Mesenchymal stem cell (in vitro differentiated cells and primary cell): ENCODE results near the gene CXXC5.

Experiments
- DNase-seq: peaks from one replicate; pipeline ENCODE4 v3.0.0-alpha.2; 2013
- H2AFZ ChIP-seq: one replicate; pipeline ENCODE4 v1.6.1; 2013; ENCODE audit warnings: low read depth, mild to moderate bottlenecking, control low read depth, inconsistent platforms, low read length, moderate library complexity
- H2AK5ac ChIP-seq: 2 replicates; pipeline ENCODE4 v1.6.1; 2013; ENCODE audit warnings: low read length, moderate library complexity, mild to moderate bottlenecking, inconsistent platforms; ENCODE audit not compliant: severe bottlenecking
- H2BK120ac ChIP-seq: one replicate; pipeline ENCODE4 v1.6.1; 2013; ENCODE audit warnings: low read depth, mild to moderate bottlenecking, inconsistent platforms, low read length, moderate library complexity
- H2BK12ac ChIP-seq, 2 experiments: one replicate each; pipeline ENCODE4 v1.6.1; 2013; ENCODE audit warnings: inconsistent platforms in 2 of 2, low read length in 2 of 2, mild to moderate bottlenecking in 2 of 2, moderate library complexity in 2 of 2, control low read depth in 1 of 2
- H2BK15ac ChIP-seq: one replicate; pipeline ENCODE4 v1.6.1; 2013; ENCODE audit warnings: mild to moderate bottlenecking, low read depth, inconsistent platforms; ENCODE audit not compliant: poor library complexity, severe bottlenecking
- H2BK5ac ChIP-seq: 2 replicates; pipeline ENCODE4 v1.6.1; 2013; ENCODE audit warnings: low read depth, mild to moderate bottlenecking, low read length, control low read depth, inconsistent platforms; ENCODE audit not compliant: poor library complexity, severe bottlenecking
- H3K14ac ChIP-seq, 2 experiments: one replicate each; pipeline ENCODE4 v1.6.1; 2013; ENCODE audit warnings: inconsistent platforms in 2 of 2, low read length in 2 of 2, control low read depth in 1 of 2, mild to moderate bottlenecking in 1 of 2, moderate library complexity in 1 of 2
- H3K18ac ChIP-seq, 2 experiments: one replicate each; pipeline ENCODE4 v1.6.1; 2013; ENCODE audit warnings: inconsistent platforms in 2 of 2, low read length in 2 of 2, control low read depth in 1 of 2, low read depth in 1 of 2, mild to moderate bottlenecking in 1 of 2
- H3K23ac ChIP-seq, 2 experiments: one replicate each; pipeline ENCODE4 v1.6.1; 2013; ENCODE audit warnings: inconsistent platforms in 2 of 2, low read length in 2 of 2, mild to moderate bottlenecking in 2 of 2, moderate library complexity in 2 of 2, control low read depth in 1 of 2
- H3K27ac ChIP-seq: 2 replicates; pipeline ENCODE4 v1.5.1; 2013; ENCODE audit warnings: mild to moderate bottlenecking, moderate library complexity, low read length, control low read depth, inconsistent platforms; ENCODE audit not compliant: poor library complexity, severe bottlenecking
- H3K27me3 ChIP-seq, 2 experiments: 2 replicates each; pipeline versions ENCODE4 v1.6.1 to v1.7.0; 2013; ENCODE audit warnings: low read length in 2 of 2, mild to moderate bottlenecking in 2 of 2, moderate library complexity in 2 of 2, control low read depth in 1 of 2, inconsistent platforms in 1 of 2; ENCODE audit not compliant: control insufficient read depth in 1 of 2, insufficient read depth in 1 of 2
- H3K36me3 ChIP-seq, 2 experiments: 2 replicates each; pipeline versions ENCODE4 v1.6.1 to v1.7.0; 2013; ENCODE audit warnings: low read length in 2 of 2, control low read depth in 1 of 2, inconsistent platforms in 1 of 2, low read depth in 1 of 2, mild to moderate bottlenecking in 1 of 2; ENCODE audit not compliant: insufficient read depth in 2 of 2, control insufficient read depth in 1 of 2
- H3K4ac ChIP-seq, 2 experiments: one replicate each; pipeline ENCODE4 v1.6.1; 2013; ENCODE audit warnings: inconsistent platforms in 2 of 2, low read length in 2 of 2, mild to moderate bottlenecking in 2 of 2, moderate library complexity in 2 of 2, control low read depth in 1 of 2, low read depth in 1 of 2
- H3K4me1 ChIP-seq: 2 replicates; pipeline ENCODE4 v1.6.1; 2013; ENCODE audit warnings: low read depth, low read length, control low read depth; ENCODE audit not compliant: control insufficient read depth, insufficient read depth
- H3K4me2 ChIP-seq: 2 replicates; pipeline ENCODE4 v1.6.1; 2013; ENCODE audit warnings: low read length, mild to moderate bottlenecking, inconsistent platforms; ENCODE audit not compliant: poor library complexity, severe bottlenecking
- H3K4me3 ChIP-seq, 2 experiments: 2 replicates each; pipeline versions ENCODE4 v1.5.1 to v1.7.0; 2013; ENCODE audit warnings: low read length in 2 of 2, mild to moderate bottlenecking in 2 of 2, control low read depth in 1 of 2, low read depth in 1 of 2; ENCODE audit not compliant: insufficient read depth in 1 of 2
- H3K79me1 ChIP-seq: replicated peaks from 2 replicates; pipeline ENCODE4 v1.6.1; 2013; ENCODE audit warnings: mild to moderate bottlenecking, control low read depth, low read length, inconsistent platforms; ENCODE audit not compliant: poor library complexity, severe bottlenecking
- H3K9ac ChIP-seq: 2 replicates; pipeline ENCODE4 v1.7.0; 2013; ENCODE audit warnings: mild to moderate bottlenecking, low read length, moderate library complexity
- H3K9me3 ChIP-seq: 2 replicates; pipeline ENCODE4 v1.7.0; 2013; ENCODE audit warnings: mild to moderate bottlenecking, low read length; ENCODE audit not compliant: control insufficient read depth
- H4K8ac ChIP-seq: one replicate; pipeline ENCODE4 v1.6.1; 2013; ENCODE audit warnings: inconsistent platforms, mild to moderate bottlenecking, low read length, moderate library complexity
- H4K91ac ChIP-seq: one replicate; pipeline ENCODE4 v1.6.1; 2013; ENCODE audit warnings: mild to moderate bottlenecking, low read length, inconsistent platforms
- WGBS: methylation state at CpG from one replicate; pipeline ENCODE4 v1.1.7; 2013; ENCODE audit warnings: mixed read lengths; 5-methylcytosine and 5-hydroxymethylcytosine counted together

The CXXC5 gene

DNA sequence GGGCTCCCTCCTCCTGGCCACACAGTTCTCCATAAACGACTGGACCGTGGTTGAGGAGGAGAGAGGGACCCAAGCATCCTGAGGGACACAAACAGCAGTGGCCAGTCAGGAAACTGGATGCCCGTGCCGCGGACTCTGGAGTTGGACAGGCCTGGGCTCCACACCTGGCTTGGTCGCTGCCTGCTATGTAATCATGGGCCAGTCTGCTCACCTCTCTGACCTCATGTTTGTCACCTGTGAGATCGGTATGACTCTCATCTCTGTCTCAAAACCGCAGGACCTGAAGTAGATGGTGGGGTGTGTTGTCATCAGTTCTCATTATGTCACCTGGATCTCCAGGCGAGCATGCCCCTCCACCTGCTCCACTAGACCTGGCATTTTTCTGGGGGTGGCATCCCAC, 14.5 kb downstream of the CXXC5 start:
- Histone ChIP-seq H3K27me3 (no peaks in the 10 kb centered on the region), H3K27ac (peak overlapping the region; percentile 87), H2AK5ac (peak overlapping the region; percentile 11), H3K4me1 (peaks cover 92% of the 10 kb centered on the region), H2AFZ (no peak overlapping the region), H3K18ac (no peak overlapping the region), H3K9ac (no peak overlapping the region), H3K79me1 (no peaks in the 10 kb centered on the region), H3K4me2 (no peak overlapping the region), H3K4me3 (no peak overlapping the region), H3K36me3 (peaks cover 3 to 60% of the 10 kb centered on the region in 2 experiments), H3K9me3 (no peaks in the 10 kb centered on the region), H2BK15ac (no peak overlapping the region), H3K14ac (no peak overlapping the region), H4K8ac (no peak overlapping the region), H2BK5ac (no peak overlapping the region), H3K23ac (no peak overlapping the region), H2BK12ac (peak overlapping the region in 1 of 2 experiments; percentile 45), H4K91ac (no peak overlapping the region), H2BK120ac (no peak overlapping the region), H3K4ac (peak overlapping the region in 1 of 2 experiments; percentile 33)
- 94% methylated on average over 9 of the region's 9 CpGs for WGBS
- DNase-seq: no peak

DNA sequence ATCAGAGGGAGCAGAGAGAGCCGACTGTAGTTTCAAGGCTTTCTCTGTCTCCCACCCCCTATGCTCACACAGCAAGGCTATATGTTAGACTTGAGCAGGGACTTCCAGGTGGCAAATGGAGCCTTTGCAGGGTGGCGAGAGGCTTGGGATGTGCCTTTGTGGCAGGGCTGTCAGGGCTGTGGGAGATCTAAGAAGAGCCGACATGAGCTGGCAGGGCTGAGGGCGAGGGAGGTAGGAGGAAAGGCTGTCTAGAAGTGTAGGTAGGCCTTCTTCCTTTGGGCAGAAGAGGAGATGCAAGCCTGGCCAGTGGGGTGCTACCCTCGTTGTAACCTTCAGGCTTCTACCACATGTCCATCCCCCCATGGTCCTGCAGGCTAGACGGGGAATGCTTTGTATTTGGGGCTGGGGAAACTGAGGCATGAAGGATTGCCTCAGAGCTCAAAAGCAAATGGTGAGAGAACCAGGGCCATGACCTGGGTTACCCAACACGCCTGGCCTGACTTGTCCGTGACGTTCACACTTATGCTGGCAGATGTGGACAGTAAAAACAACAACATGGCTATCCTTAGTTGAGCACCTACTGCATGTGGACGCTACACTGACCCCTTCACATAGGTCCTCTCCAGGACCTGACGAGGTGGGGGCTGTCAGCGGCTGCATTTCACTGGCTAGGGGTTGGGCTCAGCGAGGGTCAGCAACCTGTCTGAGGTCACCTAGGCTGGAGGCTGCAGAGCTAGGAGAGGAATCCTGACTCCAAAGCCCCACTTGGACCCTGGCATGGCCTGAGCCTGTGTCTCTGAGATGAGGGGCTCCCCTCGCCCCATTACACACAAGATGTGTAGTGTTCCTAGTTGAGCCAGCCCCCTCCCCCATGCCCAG, 15.3 kb downstream of the CXXC5 start:
- Histone ChIP-seq H2AFZ (no peak overlapping the region), H3K4me1 (peaks cover 91% of the 10 kb centered on the region), H3K9ac (no peak overlapping the region), H2BK5ac (no peak overlapping the region), H3K4ac (no peak overlapping the region), H3K9me3 (no peaks in the 10 kb centered on the region), H3K36me3 (peaks cover 3 to 63% of the 10 kb centered on the region in 2 experiments), H3K23ac (no peak overlapping the region), H4K91ac (no peak overlapping the region), H4K8ac (no peak overlapping the region), H2BK12ac (no peak overlapping the region), H2BK15ac (no peak overlapping the region), H3K79me1 (no peaks in the 10 kb centered on the region), H3K27me3 (no peaks in the 10 kb centered on the region), H3K18ac (peak overlapping the region in 1 of 2 experiments; percentile 38), H2AK5ac (peak overlapping the region; percentile 30), H3K4me2 (no peak overlapping the region), H3K4me3 (no peak overlapping the region), H2BK120ac (no peak overlapping the region), H3K14ac (peak overlapping the region in 1 of 2 experiments; percentile 2), H3K27ac (peak overlapping the region; percentile 53)
- WGBS: 95% methylated on average over 13 of the region's 14 CpGs
- DNase-seq: no peak

DNA sequence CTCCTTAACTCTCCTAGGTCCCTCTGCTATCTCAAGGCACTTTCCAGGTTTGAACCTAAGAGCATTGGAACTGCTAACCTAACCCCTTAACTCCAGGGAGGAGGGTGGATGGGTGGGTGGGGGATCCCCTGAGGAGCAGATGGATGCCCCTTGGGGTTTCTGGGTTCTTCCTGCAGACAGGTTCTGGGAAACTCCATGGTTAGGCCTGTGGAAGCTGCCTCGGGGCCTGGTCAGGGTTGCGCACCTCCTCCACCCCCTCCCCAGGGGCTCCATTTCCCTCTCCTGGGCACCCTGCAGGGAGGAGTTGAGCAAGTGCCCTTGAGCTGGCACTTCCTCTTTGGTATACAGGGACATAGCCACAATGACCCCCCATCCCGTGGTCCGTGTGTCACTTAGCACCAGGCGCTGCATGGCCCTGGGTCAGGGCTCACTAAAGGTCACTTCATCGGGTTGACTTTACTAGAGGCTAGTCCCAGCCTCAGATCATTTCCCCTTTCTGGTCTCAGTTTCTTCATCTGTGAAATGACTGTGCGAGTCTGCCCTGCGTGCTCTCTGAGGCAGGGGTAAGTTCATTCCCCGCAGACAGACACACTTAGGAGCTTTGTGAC, 16.0 kb downstream of the CXXC5 start:
- no peaks in the 10 kb centered on the region for H3K27me3 ChIP-seq
- no peak overlapping the region for H3K14ac ChIP-seq
- H4K91ac ChIP-seq: no peak overlapping the region
- H2BK15ac ChIP-seq: no peak overlapping the region
- H4K8ac ChIP-seq: no peak overlapping the region
- H3K4ac ChIP-seq: no peak overlapping the region
- H2BK120ac ChIP-seq: no peak overlapping the region
- DNase-seq: no peak
- H2AK5ac ChIP-seq: peak overlapping the region; percentile 16
- H3K9me3 ChIP-seq: no peaks in the 10 kb centered on the region
- H3K9ac ChIP-seq: no peak overlapping the region
- H2BK5ac ChIP-seq: no peak overlapping the region
- peaks cover 3 to 68% of the 10 kb centered on the region in 2 experiments for H3K36me3 ChIP-seq
- H2BK12ac ChIP-seq: no peak overlapping the region
- no peak overlapping the region for H3K23ac ChIP-seq
- H3K18ac ChIP-seq: no peak overlapping the region
- H3K4me2 ChIP-seq: no peak overlapping the region
- no peaks in the 10 kb centered on the region for H3K79me1 ChIP-seq
- H2AFZ ChIP-seq: no peak overlapping the region
- peaks cover 92% of the 10 kb centered on the region for H3K4me1 ChIP-seq
- no peak overlapping the region for H3K4me3 ChIP-seq
- H3K27ac ChIP-seq: peak overlapping the region; percentile 34
- 92% methylated on average over 9 of the region's 9 CpGs for WGBS

DNA sequence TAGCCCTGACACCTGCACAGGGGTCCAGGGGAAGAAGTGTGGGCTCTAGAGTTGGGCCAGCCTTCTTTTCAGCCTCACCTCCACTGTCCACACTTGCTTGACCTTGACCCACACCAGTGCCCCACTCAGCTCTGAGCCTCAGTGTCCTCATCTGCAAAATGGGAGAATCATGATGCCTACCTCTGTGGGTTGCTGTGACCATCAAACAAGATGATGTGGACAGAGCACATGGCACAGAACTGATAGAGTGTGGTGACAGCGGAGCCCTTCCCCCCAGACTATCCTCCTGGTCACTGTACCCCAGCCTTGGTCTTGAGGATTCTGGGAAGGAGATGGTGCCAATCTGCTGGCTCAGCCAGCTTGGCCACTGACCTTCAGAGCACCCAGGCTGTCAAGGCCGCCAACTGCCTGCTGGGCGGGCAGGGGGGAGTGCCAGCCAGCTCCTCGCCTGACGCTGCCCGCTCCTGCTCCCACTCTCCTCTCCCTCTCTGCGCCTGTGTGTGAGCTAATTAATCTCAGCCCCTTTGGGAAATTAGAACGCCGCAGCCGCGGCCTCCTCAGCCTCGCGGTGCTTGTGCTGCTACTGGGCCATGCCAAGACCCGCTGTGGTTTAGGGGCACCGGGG, 16.7 kb downstream of the CXXC5 start:
- no peak for DNase-seq
- Histone ChIP-seq H3K36me3 (peaks cover 3 to 75% of the 10 kb centered on the region in 2 experiments), H3K4me2 (no peak overlapping the region), H2BK12ac (no peak overlapping the region), H3K27me3 (no peaks in the 10 kb centered on the region), H3K27ac (peak overlapping the region; percentile 34), H4K8ac (no peak overlapping the region), H3K9me3 (no peaks in the 10 kb centered on the region), H3K23ac (no peak overlapping the region), H3K79me1 (no peaks in the 10 kb centered on the region), H2AK5ac (no peak overlapping the region), H3K4ac (no peak overlapping the region), H3K4me3 (no peak overlapping the region), H3K4me1 (peaks cover 92% of the 10 kb centered on the region), H2BK15ac (no peak overlapping the region), H4K91ac (no peak overlapping the region), H2BK120ac (no peak overlapping the region), H2BK5ac (no peak overlapping the region), H3K9ac (no peak overlapping the region), H2AFZ (no peak overlapping the region), H3K18ac (no peak overlapping the region), H3K14ac (no peak overlapping the region)
- 96% methylated on average over 15 of the region's 15 CpGs for WGBS
